ENCODE results near the gene LRRK1.

LRRK1 gene

DNA sequence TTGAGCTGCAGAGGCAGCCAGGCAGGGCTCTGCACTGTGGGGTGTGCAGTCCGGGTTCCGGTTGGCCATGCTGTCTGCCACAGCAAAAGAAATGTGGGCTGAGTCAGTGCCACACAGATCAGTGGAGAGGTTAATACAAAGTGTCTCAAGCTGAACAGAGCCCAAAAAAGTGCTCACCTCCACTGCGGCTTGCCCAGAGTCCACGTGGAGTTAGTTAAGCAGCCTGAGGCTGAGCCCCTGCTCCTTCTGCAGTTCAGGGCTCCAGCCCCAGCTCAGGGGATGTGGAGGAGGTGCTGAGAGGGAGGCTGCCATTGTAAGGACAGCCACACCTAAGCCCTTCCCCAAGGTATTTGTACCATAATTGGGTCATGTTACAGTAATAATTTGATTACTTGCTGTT is 85.3 kb downstream of the LRRK1 start:
- no peak for DNase-seq (ENCODE audit: low spot score)

DNA sequence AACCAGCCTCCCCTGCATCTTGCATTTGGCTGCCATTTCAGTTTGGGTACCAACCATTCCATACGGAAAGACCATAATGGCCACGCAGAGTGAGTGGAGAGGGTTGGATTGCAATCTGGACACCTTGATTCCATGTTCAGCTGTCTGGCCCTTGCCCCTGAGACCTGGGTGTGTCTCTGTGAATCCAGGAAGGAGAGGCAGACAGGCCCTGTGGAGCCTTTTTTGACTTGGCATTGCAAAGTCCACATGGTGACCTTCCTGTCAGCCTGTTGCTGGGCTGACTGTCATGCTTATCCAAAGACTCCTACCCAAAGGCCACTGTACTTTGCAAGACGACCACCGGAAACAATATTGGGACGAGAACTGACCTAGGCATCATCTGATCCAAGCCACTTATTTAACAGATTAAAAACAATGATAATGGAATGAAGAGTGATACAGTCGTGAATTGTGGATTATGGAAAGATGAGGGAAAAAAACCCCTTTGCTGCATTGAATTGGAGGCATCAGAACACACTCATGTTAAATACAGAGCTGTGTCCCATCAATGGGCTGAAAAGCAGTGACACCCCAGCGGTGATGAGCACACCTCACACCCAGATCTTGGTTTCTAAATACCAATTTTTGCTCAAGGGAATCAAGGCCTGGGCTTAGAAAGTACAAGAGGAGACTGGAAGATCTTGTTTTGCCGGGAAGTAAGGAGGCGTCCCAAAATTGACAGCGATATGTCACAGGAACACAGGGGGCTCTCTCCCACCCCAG is 86.0 kb downstream of the LRRK1 start:
- DNase-seq (ENCODE audit: low spot score) = no peak

DNA sequence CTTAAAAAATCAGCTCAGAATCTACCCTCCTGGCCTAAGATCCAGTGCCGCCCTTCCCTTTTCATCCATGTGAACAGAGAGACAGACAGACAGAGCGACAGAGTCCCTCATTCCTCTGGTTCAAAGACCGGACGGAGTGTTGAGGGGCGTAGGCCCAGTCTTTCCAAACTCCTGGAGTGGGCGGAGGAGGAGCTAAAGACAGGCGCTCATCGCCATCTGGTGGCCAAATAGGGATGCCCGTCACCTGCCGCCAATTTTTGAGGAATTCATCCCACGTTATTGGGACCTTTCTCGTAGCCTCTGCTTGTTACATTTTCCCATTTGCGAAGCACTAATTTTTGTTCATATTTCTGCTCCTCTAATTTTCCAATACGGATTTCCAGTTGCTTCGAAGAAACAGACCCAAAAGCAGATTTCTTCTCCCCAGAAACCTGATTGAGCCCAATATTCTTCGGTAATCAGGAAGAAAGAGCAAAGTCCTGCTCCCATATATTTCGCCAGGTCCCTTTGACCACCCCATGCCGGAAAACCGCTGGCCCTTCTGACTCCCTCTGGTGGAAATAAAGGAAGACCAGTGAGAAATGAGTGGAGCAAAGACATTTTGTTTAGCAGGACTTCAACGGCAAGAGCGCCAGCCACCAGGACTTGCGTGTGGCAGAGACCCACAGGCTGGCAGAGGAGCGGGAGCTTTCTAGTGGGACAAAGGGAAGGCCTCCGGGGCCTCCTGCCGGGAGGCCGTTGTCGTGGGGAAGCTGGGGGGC is 88.0 kb downstream of the LRRK1 start:
- DNase-seq (ENCODE audit: low spot score) = peak; percentile 72

- peak; percentile 68 for DNase-seq (ENCODE audit: low spot score)
Measured at GRCh38 chr15:101008158-101009139, 89.3 kb downstream of the LRRK1 start.

GRCh38 chr15:101009176-101009575 is 90.0 kb downstream of the LRRK1 start:
- no peak for DNase-seq (ENCODE audit: low spot score)

DNA sequence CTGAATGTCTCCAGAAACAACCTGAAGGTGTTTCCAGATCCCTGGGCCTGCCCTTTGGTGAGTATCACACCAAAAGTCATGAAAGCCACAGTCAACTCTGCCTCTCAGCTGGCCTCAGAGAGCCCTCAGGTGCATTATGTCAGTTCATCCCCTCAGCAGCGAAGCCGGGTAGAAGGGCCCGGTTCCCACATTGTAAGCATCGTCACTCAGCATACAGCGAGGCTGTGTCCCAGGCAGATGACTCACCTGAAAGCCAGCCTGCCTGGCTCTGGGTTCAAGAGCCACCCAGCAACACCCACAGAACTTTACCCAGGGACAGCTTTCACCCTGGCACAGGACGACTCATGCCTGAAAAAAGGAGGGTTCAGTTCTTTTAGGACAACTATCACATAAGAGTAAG is 91.6 kb downstream of the LRRK1 start:
- no peak for DNase-seq (ENCODE audit: low spot score)

- no peak for DNase-seq (ENCODE audit: low spot score)
Measured at GRCh38 chr15:101012326-101013200, 93.4 kb downstream of the LRRK1 start.

DNA sequence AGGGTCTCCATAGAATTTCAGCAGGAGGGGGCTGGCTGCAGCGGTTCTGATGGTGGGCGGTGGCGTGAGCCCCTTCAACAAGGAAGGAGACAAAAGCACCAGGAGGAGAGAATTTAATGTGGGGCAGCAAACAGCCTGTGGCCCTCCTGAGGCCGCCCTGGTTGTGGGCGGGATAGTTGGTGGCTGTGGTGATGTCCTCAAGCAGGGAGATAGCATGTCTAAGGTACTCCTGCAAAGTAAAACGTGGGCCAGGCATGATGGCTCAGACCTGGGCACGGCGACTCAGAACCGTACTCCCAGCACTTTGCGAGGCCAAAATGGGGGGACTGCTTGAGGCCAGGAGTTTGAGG is 94.0 kb downstream of the LRRK1 start:
- DNase-seq (ENCODE audit: low spot score) = no peak

DNA sequence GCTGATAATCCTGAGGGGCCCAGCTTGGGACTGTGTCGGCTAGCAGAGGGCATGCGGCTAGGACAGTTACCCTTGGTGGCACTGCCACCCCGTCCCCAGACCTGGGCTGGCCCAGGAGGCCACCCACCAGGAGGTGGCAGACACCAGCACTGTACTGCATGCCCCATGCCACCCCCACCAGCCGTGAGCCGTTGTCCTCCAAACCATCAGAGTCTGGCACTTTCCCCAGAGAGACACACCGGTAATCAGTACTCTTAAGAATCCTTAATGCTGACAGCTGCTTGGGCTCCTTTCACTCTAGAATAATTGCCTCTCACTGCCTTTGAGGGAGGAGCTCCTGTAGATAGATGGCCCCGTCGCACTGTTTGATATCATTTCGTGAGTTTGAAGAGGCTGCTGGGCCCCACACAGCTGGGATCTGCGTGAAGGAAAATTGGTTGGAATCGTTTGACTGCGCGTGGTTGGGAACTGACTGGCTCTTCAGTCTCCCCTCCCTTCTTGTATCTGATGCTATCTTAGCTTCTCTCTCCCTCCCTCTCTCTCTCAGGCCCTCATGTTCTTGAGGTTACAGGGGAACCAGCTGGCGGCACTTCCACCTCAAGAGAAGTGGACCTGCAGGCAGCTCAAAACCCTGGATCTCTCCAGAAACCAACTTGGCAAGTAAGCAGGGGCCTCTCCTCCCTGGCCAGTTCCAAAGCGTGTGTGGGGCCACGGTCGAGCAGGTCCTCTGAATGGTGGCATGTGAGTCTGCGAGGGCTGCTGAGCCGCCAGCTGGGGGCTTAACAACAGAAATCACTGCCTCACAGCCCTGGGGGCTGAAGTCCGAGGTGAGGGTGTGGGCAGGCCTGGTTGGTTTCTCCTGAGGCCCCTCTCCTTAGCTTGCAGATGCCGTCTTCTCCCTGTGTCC is 94.9 kb downstream of the LRRK1 start:
- no peak for DNase-seq (ENCODE audit: low spot score)

DNA sequence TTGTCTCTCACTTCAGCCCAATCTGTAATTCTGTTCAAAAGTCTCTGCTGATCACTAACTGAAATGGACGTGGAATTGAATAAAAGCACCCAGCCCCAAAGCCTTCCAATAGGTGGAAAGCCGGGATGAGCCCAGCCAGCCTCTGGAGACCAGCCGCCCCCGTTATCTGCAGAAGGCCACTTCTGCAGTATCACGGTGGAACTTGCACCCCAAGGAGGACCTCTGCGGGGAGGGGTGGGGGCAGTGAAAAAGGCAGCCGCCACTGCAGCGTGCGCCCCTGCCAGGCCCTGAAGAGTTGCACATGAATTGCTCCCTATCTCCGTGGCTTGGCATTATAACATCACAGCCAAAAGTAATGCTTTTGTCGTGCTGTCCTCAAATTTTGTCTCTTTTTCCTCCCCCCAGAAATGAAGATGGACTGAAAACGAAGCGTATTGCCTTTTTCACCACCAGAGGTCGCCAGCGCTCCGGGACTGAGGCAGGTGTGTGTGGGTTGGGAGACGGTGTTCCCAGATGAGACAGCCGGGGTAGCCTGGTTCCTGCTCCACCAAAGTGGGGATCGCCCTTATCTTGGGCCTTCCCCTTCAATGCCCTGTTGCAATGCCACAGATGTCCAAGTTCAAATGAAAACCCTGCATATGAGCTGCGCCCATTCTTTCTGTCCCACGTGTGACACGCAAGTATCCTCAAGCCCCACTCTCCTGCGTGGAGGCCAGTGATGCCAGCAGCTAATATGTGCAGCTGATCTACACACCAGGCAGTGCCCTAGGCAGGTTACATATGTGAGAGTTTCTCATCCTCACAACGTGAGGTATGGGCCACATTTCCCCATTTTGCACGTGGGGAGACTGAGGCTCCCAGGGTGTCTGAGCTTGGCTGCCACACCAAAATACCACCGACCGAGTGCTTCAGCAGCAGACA is 96.0 kb downstream of the LRRK1 start:
- peak; percentile 60 for DNase-seq (ENCODE audit: low spot score)

DNA sequence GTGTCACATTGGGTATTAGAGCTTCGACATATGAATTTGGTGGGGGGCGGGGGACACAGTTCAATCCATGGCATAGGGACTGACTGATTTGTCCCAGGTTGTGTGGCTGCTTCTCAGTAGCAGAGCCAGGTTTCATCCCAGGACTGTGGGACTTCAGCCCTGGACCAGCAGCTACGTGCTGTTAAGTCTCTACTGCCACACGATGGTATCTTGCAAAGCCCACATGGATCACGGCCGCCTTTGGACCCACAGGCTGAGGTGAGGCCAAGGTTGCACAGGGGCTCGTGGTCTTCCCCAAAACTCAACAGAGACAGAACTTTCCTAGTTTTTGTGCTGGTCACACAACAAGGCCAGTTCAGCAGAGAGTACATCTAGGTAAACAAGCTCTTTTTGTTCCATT is 97.4 kb downstream of the LRRK1 start:
- no peak for DNase-seq (ENCODE audit: low spot score)

- no peak for DNase-seq (ENCODE audit: low spot score)
Measured at GRCh38 chr15:101017093-101017754, 98.1 kb downstream of the LRRK1 start.

DNA sequence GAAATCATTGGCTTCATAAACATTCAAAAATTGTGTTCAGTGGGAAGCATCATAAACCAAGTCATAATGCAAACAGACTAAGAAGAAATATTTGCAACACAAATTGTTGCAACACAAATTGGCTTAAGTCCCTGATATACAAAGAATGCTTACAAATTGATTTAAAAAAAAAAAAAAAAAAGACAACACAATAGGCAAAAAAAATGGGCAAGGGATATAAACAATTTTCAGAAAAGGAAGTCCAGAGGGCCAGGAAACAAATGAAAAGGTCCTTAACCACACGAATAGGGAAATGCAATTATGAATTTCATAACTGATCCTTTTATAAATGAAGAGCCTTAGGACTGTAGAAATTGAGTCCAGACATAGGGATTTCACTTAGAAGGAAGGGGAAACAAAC is 98.9 kb downstream of the LRRK1 start:
- no peak for DNase-seq (ENCODE audit: low spot score)

GRCh38 chr15:101018450-101018849 is 99.3 kb downstream of the LRRK1 start:
- no peak for DNase-seq (ENCODE audit: low spot score)

DNA sequence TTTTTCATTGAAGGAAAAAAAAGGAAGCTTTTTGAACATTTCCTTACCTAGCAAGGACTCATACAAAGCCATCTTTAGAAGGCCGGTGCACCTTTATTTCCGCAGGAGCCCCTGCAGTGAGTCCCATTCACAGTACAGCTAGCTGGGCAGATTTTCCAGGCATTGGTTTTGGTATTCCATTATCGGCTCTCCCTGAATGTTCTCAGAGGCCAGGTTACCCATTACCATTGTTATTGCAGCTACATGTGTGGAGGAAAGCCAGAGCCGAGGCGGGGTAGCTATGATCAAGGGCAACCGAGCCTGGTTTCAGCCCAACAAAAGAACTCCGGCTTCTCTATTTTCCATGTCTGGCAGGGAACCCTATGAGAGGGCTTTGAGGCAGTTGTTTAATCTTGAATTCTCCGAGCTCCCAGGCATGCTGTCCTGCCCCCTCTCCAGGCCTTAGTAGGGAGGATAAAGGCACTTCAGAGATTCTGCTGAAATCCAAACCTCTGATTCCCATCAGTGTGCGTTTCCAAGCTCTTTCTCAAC is 100.3 kb downstream of the LRRK1 start:
- no peak for DNase-seq (ENCODE audit: low spot score)

DNA sequence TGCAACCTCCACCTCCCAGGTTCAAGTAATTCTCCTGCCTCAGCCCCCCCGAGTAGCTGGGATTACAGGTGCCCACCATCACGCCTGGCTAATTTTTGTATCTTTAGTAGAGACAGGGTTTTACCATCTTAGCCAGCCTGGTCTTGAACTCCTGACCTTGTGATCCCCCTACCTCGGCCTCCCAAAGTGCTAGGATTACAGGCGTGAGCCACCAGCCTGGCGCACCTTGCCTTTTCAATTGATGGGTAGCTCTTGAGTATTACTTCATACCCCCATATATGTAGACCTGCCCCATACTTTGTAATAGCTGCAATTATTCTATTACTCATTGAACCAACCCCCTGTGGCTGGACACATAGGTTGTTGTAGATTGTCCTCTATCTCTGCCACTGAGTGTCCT is 101.3 kb downstream of the LRRK1 start:
- DNase-seq (ENCODE audit: low spot score) = no peak

DNA sequence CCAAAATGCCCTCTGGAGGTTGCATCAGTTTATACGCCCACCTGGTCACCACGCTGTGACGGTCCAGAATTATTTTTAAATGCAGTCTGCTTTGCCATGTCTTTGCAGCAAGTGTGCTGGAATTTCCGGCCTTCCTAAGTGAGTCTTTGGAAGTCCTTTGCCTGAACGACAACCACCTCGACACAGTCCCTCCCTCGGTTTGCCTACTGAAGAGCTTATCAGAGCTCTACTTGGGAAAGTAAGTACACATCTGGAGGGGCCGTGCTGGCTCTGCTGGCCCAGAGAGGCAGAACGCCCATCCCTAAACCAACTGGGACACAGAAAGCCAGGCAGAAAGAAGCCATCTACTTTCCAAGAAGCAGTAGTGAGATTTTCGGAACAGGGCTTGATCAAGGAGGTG is 101.8 kb downstream of the LRRK1 start:
- DNase-seq (ENCODE audit: low spot score) = no peak

- no peak for DNase-seq (ENCODE audit: low spot score)
Measured at GRCh38 chr15:101022306-101022705, 103.1 kb downstream of the LRRK1 start.

DNA sequence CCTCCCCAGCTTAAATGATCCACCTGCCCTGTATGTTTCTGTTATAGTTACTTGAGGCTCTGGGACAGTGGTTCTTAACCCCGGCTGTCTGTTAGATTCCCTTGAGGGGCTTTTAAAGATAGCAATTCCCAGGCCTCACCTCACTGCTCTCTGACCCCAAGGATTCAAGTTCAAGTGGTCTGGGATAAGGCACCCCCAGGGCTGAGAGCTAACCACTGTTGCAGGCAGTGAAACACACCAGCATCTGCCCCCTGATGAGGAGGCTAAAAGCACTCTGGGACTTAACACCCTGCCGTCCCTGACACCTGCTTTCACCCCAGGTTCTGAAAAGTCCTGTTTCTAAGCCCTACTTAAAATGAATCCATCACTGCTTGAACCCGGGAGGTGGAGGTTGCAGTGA is 103.7 kb downstream of the LRRK1 start:
- DNase-seq (ENCODE audit: low spot score) = no peak

All from kidney capillary endothelial cell (primary cell).